Stimulated activated naive CD8-positive, alpha-beta T cell treated with anti-CD3 and anti-CD28 coated beads, Interleukin-15, amount 100 ng/mL, for 72 hours (primary cell): ENCODE data around the gene GLRA3.

Experiments used
- ATAC-seq: fragments of 150-1000 bp; cut with Tn5 transposase; 2 replicates; pipeline ENCODE4 v1.10.0; 2021; ENCODE audit warnings: mild to moderate bottlenecking, moderate library complexity
- DNase-seq, 2 donors: peaks; one replicate each; pipeline ENCODE4 v3.0.0; 2021 to 2022
- H3K27ac Mint-ChIP-seq, 2 donors: one replicate each; pipeline ENCODE4 v1.8.0; 2022; ENCODE audit warnings: mild to moderate bottlenecking in 2 of 2, mixed read lengths in 2 of 2, moderate library complexity in 2 of 2
- H3K27me3 Mint-ChIP-seq: one replicate; pipeline ENCODE4 v1.8.0; 2022; ENCODE audit warnings: mixed read lengths
- H3K4me1 Mint-ChIP-seq: one replicate; pipeline ENCODE4 v1.8.0; 2022; ENCODE audit warnings: mild to moderate bottlenecking, mixed read lengths
- H3K4me3 Mint-ChIP-seq, 2 donors: one replicate each; pipeline ENCODE4 v1.8.0; 2022; ENCODE audit warnings: mild to moderate bottlenecking in 2 of 2, mixed read lengths in 2 of 2, moderate library complexity in 1 of 2
- H3K9me3 Mint-ChIP-seq, 2 donors: one replicate each; pipeline ENCODE4 v1.8.0; 2022; ENCODE audit warnings: mixed read lengths in 2 of 2

The GLRA3 gene

DNA sequence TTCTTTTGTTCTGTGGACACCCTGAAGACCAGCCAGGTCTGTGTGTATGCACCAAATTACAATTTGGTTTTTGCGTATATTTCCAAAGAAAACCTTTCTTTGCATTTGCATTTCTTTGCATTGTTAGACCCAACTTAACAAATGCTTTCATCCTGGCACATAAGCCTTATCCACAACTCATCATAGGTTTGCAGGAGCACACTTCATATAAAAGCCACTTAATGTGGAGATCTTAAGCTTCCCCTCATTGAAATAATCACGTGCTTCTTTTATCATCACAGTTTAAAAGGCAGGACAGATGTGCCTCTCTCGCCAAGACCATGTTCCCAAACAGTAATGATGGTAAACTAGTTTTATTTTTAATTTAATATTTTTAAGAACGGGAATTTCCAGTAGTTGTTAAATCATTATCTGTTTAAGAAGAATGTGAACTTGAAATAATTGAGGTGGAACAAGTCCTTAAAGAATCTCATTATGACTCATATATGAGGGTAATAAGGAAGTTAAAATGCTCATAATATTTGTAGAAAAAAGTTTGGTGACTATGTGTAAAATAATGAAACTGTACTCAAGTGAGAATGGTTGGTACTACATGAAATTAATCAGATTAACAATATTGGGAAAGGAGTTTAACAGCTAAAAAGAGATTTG is 65.5 kb downstream of the GLRA3 start:
- DNase-seq (no peak), ATAC-seq (no peak)
- no peaks in the 10 kb centered on the region for H3K27me3 Mint-ChIP-seq
- no peaks in the 10 kb centered on the region for H3K9me3 Mint-ChIP-seq
- no peak overlapping the region for H3K4me3 Mint-ChIP-seq
- no peaks in the 10 kb centered on the region for H3K4me1 Mint-ChIP-seq
- H3K27ac Mint-ChIP-seq, result no peak overlapping the region

DNA sequence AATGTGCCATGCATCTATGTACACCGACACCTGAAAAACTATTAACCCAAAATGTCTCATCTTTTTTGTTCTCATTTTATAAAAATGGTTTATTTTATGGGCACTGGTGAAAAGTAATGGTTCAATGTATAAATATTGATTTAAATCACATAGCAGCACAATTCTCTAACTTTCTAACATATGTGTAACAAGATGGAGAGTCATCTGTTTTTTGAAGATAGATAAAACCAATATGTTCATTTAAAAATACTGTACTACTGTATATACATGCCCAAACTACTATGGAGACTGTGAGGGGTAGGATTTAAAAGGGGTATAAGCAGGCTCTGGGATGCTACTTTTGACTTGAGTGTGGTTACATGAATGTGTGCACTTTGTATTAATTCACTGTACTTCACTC is 67.6 kb downstream of the GLRA3 start:
- no peaks in the 10 kb centered on the region for H3K27me3 Mint-ChIP-seq

DNA sequence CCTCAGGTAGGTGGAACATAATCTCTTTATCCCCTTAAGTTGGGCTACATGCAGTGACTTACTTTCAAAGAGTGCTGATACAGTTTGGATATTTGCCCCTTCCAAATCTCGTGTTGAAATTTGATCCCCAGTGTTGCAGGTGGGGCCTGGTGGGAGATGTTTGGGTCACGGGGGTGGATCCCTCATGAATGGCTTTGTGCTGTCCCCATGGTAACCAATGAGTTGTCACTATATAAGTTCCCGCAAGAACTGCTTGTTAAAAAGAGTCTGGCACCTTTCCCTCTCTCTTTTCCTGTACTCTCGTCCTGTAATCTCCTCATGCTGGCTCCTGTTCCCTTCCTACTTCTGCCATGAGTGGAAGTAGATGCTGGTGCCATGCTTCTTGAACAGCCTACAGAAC is 71.3 kb downstream of the GLRA3 start:
- Mint-ChIP-seq H3K9me3 (no peaks in the 10 kb centered on the region), H3K27me3 (no peaks in the 10 kb centered on the region), H3K4me1 (no peaks in the 10 kb centered on the region), H3K27ac (no peak overlapping the region), H3K4me3 (no peak overlapping the region)
- DNase-seq (no peak), ATAC-seq (no peak)

More for the DNA sequence above, 67.6 kb downstream of the GLRA3 start:
- H3K27ac Mint-ChIP-seq, result no peak overlapping the region
- H3K4me3 Mint-ChIP-seq, result no peak overlapping the region
- no peak for DNase-seq
- H3K4me1 Mint-ChIP-seq, result no peaks in the 10 kb centered on the region
- ATAC-seq, result no peak
- H3K9me3 Mint-ChIP-seq, result no peaks in the 10 kb centered on the region

DNA sequence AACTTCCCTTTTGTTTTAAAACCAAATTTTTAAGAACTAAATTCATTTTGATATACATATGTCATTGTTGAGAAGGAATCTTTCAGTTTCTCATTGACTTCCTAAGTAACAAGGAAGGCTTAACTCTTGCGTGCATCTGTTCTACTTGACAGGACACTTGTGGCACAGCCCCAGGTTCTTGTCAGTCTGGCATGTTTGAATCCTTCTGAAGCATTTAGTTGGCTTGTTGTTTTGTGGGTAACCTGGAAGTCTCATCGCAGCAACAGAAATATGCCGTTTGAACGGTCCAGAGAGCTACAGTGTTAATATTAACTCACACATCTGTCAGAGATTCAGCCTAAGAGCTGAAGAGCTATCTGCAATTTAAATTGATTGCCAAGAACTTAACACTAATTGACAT is 76.0 kb downstream of the GLRA3 start:
- DNase-seq (no peak), ATAC-seq (no peak)
- H3K4me3 Mint-ChIP-seq, result no peak overlapping the region
- no peak overlapping the region for H3K27ac Mint-ChIP-seq
- no peaks in the 10 kb centered on the region for H3K27me3 Mint-ChIP-seq
- no peaks in the 10 kb centered on the region for H3K9me3 Mint-ChIP-seq
- H3K4me1 Mint-ChIP-seq, result no peaks in the 10 kb centered on the region

DNA sequence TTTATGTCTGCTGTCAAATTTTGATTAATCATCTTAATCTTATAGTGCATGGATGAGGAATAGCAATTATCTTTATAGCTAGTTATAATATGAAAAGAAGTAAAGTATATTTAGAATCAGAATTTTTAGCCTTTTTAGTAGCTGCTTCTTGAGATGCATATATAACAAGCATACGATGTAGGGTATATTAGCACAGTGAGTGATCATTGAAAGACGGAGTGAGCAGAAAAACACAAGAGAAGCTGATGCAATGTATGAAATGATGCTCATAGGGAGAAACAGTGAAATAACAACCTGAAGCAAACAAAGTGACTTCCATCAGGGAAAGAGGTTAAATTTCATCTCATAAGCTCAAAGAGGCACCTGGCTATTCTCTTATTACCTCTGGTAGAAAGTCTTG is 77.0 kb downstream of the GLRA3 start:
- H3K27me3 Mint-ChIP-seq, result no peaks in the 10 kb centered on the region
- ATAC-seq (no peak), DNase-seq (no peak)
- no peak overlapping the region for H3K4me3 Mint-ChIP-seq
- H3K27ac Mint-ChIP-seq, result no peak overlapping the region
- H3K9me3 Mint-ChIP-seq, result no peaks in the 10 kb centered on the region
- H3K4me1 Mint-ChIP-seq, result no peaks in the 10 kb centered on the region

DNA sequence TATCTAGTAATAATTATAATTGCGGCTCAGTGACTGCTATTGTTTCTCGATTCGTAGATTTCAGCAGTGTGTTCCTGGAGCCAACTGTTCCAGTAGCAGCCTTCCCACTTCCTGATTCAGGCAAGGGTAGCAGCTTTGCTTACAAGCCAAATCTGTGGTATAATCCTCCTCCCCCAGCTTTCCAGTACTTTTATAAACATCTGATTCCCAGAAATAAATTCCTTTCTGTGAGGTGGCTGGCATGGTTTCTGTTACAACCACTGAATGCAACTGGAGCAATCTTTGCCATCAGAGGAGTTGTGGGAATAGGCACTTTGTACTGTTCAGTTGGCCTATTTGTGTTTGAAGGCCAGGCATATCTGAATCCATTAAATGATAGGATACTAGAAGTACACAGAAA is 80.0 kb downstream of the GLRA3 start:
- no peaks in the 10 kb centered on the region for H3K27me3 Mint-ChIP-seq
- no peak overlapping the region for H3K27ac Mint-ChIP-seq

DNA sequence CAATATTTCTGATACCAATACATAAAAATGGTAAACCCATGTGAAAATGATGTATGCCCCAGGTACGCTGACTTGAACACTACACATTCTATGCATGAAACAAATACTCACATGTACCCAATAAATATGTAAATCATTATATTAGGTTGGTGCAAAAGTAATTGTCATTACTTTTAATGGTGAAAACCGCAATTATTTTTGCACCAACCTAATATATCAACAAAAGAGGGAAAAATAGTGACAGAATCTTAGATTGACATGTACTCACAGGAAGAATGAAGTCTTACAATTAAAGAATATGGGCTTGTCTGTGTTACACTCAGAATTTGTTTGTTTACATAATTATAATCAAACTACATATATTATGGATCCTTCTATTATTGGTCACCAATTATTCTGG is 82.3 kb downstream of the GLRA3 start:
- Mint-ChIP-seq H3K27ac (no peak overlapping the region), H3K27me3 (no peaks in the 10 kb centered on the region), H3K4me1 (no peaks in the 10 kb centered on the region)

More for the DNA sequence above, 80.0 kb downstream of the GLRA3 start:
- H3K4me1 Mint-ChIP-seq, result no peaks in the 10 kb centered on the region
- DNase-seq, result no peak
- H3K4me3 Mint-ChIP-seq, result no peak overlapping the region
- peaks cover 0 to 17% of the 10 kb centered on the region in 2 donors for H3K9me3 Mint-ChIP-seq
- ATAC-seq, result no peak

DNA sequence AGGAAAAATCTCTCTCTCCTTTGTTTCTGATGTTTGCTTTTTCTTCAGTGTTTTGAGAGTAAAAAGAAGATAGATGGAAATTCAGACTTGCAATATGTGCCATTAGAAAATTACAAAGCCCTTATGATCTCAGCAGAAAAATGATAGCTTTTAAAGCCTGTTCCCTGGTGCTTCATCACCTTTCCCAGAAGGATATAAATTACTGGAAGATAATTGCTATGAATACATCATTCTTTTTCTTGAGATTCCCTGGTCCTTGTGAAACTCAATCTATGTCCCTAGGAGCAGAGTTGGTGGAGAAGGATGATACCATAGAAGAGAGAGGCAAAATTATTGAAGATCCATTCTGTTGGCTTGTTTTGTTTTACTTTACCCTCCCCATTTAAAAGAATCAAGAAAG is 86.5 kb downstream of the GLRA3 start:
- Mint-ChIP-seq H3K27me3 (no peaks in the 10 kb centered on the region), H3K27ac (no peak overlapping the region), H3K4me1 (no peaks in the 10 kb centered on the region), H3K4me3 (no peak overlapping the region), H3K9me3 (peaks cover 0 to 18% of the 10 kb centered on the region in 2 donors)
- DNase-seq (no peak), ATAC-seq (no peak)

More for the DNA sequence above, 82.3 kb downstream of the GLRA3 start:
- H3K4me3 Mint-ChIP-seq, result no peak overlapping the region
- DNase-seq (no peak), ATAC-seq (no peak)
- peaks cover 0 to 18% of the 10 kb centered on the region in 2 donors for H3K9me3 Mint-ChIP-seq

DNA sequence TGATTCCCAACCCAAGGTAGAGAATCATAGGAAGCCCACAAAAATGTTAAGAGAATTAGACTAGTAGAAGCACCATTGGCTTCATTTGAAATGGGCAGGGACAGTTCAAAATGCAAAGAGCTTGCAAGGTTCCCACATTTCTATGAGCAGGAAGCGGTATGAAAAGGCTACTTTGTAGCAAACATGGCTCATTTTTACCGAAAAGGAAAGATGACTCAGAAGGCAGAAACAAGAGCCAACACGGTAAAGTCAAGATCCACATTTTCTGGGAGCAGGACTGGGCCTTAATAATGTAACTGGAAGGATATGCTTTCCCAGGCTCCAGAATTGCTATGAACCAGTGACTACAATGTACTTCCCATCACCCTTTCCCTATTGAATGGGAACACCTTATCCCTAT is 89.5 kb downstream of the GLRA3 start:
- Mint-ChIP-seq H3K9me3 (peaks cover 0 to 6% of the 10 kb centered on the region in 2 donors), H3K27me3 (no peaks in the 10 kb centered on the region), H3K27ac (no peak overlapping the region), H3K4me1 (no peaks in the 10 kb centered on the region), H3K4me3 (no peak overlapping the region)
- ATAC-seq, result no peak
- DNase-seq, result no peak

DNA sequence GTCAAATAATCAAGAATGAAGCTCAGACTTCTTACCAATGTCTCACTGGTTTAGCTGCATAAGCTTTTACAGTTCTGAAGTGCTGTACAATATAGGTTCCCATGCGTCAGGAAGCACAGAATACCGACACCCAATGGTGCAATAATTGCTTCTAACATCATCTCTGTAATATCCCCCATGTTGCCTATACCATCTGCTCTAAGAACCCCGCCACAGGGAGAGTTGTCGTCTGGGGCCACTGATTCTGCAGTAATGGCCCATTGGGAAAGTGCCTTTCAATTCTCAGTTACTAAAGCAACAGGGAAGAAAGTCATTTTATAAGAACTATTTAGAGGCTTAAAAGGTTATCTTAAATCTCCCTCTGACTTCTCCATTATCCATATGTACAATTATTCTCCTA is 94.9 kb downstream of the GLRA3 start:
- no peak for ATAC-seq
- H3K4me1 Mint-ChIP-seq, result no peaks in the 10 kb centered on the region
- H3K9me3 Mint-ChIP-seq, result no peaks in the 10 kb centered on the region
- no peak for DNase-seq
- H3K27ac Mint-ChIP-seq, result no peak overlapping the region
- H3K4me3 Mint-ChIP-seq, result no peak overlapping the region
- no peaks in the 10 kb centered on the region for H3K27me3 Mint-ChIP-seq

DNA sequence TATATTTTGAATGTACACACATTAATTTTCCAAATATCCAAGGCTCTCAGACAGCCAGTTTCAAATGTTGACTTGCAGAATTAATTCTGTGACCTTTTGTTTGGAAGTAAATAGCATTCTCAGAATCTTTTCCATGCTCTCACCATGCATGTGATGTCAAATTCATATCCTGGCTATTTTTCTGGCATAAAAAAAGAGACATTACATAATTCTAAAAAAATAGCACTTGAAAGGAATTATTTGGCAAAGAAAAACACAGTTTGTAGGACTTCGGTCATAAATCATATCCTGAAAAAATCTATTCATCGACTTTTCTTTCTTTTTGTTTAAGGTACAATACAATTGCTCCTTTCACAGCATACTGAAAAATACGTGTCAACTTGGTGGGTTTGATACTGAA is 111.2 kb downstream of the GLRA3 start:
- Mint-ChIP-seq H3K27me3 (peaks cover 19% of the 10 kb centered on the region), H3K9me3 (no peaks in the 10 kb centered on the region), H3K4me1 (no peaks in the 10 kb centered on the region), H3K4me3 (no peak overlapping the region), H3K27ac (no peak overlapping the region)
- no peak for ATAC-seq
- DNase-seq, result no peak

DNA sequence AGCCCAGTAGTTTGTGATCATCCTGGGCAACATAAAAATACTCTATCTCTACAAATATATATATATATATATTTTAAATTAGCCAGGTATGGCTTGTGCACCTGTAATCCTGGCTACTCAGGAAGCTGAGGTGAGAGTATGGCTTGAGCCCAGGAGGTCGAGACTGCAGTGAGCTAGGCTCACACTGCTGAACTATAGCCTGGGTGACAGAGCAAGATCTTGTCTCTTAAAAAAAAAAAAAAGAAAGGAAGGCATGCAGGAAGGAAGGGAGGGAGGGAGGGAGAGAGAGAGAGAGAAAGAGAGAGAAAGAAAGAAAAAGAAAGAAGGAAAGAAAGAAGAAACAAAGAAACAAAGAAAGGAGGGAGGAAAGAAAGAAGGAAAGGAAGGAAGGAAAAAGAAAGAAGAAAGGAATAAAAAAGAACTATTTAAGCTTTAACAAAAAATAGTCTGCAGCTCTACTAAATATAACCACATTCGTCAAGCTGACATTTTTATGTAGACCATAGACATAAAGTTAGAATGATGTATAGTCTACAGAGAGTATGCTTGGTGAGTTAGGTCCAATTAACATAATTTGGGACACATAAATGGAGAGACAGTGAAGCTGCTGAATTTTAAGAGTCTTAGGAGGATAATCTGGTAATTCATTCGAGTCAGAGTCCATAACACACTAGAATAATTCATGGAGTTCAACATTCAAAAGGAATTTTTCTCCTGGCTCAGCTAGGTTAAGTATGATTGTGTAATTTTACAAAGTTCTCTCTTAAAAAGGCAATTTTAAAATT is 111.9 kb downstream of the GLRA3 start:
- no peaks in the 10 kb centered on the region for H3K9me3 Mint-ChIP-seq
- H3K27me3 Mint-ChIP-seq, result peaks cover 14% of the 10 kb centered on the region
- no peak for DNase-seq
- no peaks in the 10 kb centered on the region for H3K4me1 Mint-ChIP-seq
- H3K4me3 Mint-ChIP-seq, result no peak overlapping the region
- ATAC-seq, result no peak
- H3K27ac Mint-ChIP-seq, result no peak overlapping the region

DNA sequence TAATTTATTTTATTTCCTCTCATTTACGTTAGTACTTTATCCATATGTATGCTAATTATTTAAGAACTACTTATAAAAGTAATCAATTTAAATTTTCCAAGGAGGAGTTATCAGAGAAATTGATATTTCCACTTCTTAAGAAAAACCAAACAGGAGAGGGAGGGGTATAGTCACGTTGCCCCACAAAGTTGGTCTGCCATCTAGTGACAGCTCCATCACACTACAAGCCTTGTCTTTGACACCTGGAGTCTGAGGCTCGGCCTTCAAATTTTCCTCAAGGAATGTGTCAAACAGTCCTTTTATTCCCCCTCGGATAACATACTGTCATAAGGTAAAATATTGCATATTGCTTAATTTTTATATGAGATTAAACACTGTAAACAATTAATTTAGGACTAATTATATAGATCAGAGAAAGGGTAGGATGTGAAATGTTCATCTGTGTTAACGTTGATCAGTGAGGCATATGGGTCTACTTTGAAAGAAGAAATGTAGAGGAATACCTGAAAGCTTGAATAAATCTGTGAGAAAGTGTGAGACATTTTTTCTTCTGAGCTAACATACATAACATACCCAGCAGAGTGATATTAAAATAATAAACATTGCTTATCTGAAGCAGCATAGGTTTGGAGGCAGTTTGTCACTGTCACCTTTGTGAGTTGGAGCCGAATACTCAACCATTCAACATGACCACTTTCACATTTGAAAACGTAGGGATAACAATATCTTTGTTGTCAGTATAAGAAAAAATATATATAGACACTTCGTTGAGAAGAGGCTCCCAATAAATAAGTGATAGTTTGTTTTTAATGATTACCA is 114.4 kb downstream of the GLRA3 start:
- H3K27me3 Mint-ChIP-seq, result peaks cover 12% of the 10 kb centered on the region
- H3K27ac Mint-ChIP-seq, result no peak overlapping the region
- no peaks in the 10 kb centered on the region for H3K9me3 Mint-ChIP-seq
- H3K4me1 Mint-ChIP-seq, result no peaks in the 10 kb centered on the region
- H3K4me3 Mint-ChIP-seq, result no peak overlapping the region
- ATAC-seq, result no peak
- DNase-seq, result peak in 1 of 2 donors; percentile 13

DNA sequence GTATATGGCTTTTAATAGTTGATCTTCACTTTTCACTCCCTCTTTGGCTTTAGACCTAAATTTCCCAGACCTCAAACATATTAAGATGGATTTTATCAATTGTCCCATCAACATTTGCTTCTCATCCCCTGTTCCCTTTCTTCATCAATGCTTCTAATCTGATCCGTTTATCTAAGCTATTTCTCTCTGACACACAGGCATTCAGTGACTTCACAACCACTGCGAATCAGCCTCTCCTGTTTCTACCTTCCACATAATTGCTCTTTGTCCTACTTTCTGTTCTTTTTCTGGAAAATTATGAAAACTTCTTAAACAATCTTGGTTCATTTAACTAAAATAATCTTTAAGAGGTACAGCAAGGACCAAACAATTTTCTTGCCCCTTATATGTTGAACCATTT is 115.2 kb downstream of the GLRA3 start:
- no peaks in the 10 kb centered on the region for H3K4me1 Mint-ChIP-seq
- H3K27me3 Mint-ChIP-seq, result peaks cover 12% of the 10 kb centered on the region

DNA sequence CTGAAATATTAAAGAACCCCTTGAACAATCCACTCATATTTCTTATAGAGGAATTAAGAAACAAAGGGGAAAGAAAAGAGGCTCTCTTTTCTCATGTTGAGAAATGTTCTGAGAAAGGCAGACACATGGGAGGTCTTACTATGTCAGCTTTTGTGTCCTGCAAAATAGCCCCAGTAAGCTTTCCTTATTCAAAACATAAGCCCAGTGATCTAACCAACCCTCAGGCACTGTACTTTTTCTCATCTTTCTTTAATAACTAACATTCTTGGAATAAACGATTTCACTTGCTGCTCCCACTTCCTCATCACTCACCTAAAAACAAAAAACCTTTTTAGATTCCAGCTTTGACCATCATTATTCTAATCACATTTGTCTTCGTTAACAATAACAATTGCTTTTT is 115.9 kb downstream of the GLRA3 start:
- no peak overlapping the region for H3K27ac Mint-ChIP-seq
- no peaks in the 10 kb centered on the region for H3K9me3 Mint-ChIP-seq
- H3K27me3 Mint-ChIP-seq, result peaks cover 12% of the 10 kb centered on the region
- ATAC-seq (no peak), DNase-seq (no peak)
- H3K4me3 Mint-ChIP-seq, result no peak overlapping the region
- no peaks in the 10 kb centered on the region for H3K4me1 Mint-ChIP-seq

More for the DNA sequence above, 115.2 kb downstream of the GLRA3 start:
- Mint-ChIP-seq H3K4me3 (no peak overlapping the region), H3K9me3 (no peaks in the 10 kb centered on the region), H3K27ac (no peak overlapping the region)
- ATAC-seq, result no peak
- DNase-seq, result no peak

DNA sequence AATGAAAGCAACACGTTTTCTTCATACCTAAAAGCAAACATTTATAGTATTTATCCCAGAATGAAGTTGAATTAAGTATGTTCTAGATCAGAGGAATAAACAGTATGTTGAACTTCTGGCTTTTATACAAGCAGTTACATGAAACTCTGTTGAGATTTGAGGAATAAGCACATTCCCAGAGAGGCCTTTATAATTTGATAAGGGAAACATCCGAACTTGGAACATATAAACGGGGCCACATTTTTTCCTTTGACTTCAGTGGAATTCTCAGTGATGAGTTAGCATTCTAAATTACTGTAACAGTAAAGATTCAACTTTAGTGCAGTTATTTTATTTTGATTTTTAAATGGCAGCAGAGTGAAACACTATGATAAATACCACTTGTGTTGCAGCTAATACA is 119.5 kb downstream of the GLRA3 start:
- H3K9me3 Mint-ChIP-seq, result no peaks in the 10 kb centered on the region
- ATAC-seq, result no peak
- H3K27me3 Mint-ChIP-seq, result peaks cover 25% of the 10 kb centered on the region
- no peak for DNase-seq
- H3K4me1 Mint-ChIP-seq, result peaks cover 4% of the 10 kb centered on the region
- H3K4me3 Mint-ChIP-seq, result no peak overlapping the region
- H3K27ac Mint-ChIP-seq, result no peak overlapping the region
